GM19467 (cell line): ENCODE data around the gene MYL11.
A peak's percentile ranks its signal among the peaks of the same experiment; 100 is the strongest.

Source experiments
- ATAC-seq: cut with Tn5 transposase; IDR thresholded peaks from one replicate; pipeline ENCODE4 v1.9.1; 2021; ENCODE audit warnings: mild to moderate bottlenecking, moderate library complexity; ENCODE audit not compliant: unreplicated experiment

The MYL11 gene

DNA sequence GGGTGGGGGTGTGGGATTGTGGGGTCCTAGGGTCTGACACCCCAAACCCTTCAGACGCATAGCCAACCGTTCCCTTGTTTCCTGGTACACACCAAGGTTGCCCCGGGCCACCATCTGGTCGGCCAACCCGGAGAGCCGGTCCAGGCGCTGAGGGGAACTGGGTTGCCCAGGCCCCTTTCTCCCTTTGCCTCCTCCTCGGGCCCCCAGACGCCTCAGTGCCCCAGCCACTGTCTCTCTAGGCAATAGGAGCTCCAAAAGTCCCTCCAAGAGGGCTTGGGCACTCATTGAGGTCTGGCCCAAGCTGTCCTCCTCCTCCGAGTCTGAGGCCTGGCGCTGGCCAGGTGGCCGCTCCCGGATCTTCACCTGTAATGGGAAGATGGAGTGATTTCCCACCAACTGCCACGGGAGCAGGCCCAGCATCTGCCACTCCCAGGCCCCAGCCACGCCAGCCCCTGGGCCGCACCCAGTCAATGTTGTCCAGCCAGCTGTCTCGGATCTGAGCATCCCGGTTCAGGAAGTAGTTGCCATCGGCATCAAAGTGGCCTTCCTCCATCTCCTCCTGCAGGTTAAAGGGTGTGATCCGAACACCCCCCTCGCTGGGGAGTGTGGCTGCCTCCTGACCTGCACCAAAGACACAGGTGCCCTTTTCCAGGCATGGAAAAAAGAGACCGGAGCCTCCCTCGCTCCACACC, 21.0 kb upstream of the MYL11 start:
- no peak for ATAC-seq

DNA sequence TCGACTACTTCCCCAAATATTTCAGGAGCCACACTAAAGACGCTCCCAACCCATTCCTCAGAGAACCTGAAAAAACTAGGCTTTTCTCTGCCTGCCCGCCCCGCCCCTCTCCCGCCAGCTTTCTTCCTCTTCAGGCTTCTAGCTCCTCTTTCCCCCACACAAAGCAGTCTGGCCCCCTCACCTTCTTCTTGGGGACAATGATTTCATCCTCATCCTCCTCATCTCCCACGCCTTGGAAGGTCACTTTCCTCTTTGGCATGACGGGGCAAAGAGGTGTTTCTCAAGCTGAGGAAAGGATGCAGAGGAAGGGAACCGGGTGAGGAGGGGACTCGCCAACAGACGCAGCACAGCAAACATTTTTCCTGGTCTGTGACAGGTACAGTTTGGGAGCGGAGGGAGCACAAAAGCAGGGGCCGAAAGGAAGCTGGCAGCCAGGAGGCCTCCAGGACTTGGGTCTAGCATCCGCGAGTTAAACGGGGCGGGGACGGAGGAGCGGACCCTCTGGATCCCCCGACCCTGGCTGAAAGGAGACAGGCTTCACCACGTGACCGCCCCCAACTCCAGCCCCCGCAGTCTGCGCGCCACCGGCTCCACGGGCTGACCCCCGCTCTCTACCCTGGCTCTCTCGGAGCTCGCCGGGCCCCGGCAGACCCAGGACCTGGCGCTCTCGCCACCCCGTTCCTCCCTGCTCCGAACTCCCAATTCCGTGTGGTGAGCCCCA, 20.0 kb upstream of the MYL11 start:
- no peak for ATAC-seq

DNA sequence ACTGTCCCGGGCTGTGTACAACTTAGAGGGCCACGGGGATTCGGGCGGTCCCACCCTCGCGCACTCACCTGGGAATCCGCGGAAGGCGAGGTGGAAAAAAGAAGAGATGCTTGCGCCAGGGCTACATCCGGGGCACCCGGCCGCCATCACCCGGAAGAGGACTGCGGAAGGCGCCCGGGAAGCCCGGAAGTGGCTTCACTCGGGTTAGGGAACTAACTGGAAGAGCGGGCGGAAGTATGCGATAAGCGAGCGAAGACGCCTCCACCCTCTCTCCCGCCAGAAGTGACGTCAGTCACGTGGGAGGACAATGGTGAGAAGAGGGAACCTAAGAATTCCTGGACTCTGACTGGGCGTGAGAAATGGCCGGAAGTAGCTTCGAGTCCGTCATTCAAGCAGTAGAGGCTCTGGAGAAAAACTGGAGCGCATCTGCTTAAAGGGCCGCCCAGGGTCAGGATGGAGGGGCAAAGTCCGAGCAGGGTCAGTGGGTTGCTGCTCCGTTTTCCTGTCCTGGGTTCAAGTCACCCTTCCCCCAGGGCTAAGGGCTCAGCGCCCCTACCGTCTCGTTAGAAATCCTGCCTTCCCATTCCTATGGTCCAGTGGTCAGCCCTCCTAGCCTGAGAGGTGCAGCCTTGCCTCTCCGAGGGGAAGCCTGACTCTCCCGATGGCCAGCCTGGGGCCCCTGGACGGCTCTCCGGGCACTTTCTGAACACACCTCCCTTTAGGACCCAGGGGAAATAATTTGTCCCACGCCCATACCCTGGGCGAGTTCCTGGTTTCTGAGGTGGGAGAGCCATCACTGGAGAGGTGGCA, 19.3 kb upstream of the MYL11 start, which contains the start of gene CD2BP2:
TSS of gene CD2BP2 (minus strand) at position 165 of the 810 bp plus-strand sequence. CDS start 627 bp downstream, outside the sequence.
- ATAC-seq: peak; percentile 47

DNA sequence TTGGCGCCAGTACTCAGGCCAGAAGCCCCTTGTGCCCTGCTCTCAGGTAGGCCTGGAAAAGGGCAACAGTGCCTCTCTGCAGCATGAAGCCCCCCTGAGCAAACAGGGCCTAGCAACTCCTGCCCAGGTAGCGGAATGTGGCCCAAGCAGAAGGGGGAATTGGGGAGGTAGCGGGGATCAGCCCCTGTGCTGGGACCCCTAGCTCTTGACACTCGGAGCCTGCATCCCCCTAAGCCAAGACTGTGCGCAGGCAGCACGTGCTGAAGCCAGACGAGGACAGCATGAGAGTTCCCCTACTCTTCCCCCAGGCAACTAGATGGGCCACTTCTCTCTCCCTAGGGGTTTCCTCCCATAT, 18.7 kb upstream of the MYL11 start:
- ATAC-seq: no peak

DNA sequence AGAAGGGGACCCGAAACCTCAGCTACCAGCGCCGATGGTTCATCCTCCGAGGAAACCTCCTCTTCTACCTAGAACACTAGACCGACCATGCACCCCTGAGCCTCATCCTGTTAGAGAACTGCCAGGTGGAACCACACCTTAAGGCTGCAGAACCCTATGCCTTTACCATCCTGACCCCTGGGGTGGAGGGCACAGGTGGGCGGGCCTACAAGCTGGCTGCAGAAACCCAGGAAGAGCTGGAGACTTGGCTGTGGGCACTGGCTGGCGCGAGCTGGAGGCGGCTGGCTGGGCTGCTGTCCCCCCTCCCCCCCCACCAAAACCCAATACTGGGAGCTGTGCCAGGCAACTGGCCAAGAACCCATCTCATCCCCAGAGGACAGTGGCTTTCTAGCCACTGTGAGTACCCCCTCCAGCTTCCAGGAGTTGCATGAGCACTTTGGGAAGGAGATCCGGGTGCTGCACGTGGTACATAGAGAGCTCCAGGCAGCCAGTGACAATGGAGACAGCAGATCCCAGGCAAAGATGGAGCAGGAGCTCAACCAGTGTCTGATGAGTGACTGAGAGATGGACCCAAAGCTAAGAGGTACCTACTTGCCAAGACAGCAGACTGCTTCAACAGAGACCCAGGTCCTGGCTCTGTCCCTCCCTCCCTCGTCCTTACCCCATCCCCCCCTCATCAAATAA, 18.1 kb upstream of the MYL11 start:
- ATAC-seq: no peak

DNA sequence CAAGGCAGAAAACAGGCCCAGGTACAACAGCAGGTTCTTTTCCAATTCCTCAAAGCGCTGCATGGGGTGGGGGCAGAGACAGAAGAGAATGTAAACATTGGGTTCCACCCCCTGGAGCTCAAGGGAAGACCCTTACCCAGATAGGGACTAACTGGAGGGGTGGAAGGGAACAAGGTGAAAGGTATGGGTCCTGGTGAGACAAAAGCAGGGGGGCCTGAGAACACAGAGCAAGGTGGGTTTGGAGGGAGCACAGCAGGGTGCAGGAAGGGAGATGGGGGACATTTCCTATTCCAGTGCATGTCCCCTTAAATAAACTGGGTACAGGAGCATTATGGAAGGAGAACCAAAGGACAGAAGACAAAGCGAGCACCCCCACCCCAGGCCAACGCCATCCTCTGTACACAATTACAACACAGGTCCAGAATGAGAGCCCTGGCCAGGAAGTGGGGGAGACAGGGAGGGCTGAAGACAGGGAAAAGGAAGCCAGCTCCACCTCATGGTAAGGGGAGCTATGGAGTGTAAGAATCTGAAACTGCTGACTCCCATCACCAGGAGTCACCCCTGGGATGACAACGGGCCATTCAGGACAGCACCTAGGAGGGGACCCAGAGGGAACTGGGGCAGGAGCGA, 17.4 kb upstream of the MYL11 start:
- ATAC-seq: no peak

DNA sequence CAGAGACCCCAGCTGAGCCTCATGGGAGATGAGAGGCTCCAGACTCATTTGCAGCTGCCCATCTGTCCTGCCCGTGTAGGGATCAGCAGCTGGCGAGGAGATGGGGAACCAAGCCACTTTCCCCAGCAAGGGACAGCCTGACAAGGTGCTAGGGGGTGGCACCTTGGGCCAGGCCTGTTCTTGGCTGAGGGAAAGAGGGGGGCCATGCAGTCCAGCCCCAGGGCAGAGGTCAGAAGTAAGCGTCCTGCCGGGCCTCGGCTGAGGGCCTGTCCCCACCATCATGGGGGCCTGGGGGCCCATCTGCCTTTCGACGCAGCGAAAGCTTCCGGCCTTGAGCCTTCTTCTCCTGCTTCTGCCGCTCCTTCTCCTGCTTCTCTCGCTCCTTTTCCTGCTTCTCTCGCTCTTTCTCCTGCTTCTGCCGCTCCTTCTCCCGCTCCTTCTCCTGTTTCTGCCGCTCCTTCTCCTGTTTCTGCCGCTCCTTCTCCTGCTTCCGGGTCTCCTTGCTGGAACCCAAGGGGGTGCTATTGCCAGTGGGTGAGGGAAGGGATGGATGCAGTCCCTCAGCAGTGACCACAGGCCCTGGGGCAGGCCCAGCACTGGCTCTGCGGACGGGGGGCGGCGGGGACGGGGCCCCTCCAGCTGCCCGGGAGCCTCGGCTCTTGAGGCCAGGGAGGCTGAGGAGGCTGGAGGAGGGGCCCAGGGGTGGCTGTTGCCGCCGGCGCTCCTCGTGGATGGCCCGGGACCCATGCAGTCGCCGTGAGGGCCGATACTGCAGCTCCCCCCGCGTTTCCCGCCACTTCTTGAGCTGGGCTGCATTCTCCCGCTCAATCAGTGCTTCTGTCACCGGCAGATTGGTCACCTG, 16.7 kb upstream of the MYL11 start:
- ATAC-seq: no peak

DNA sequence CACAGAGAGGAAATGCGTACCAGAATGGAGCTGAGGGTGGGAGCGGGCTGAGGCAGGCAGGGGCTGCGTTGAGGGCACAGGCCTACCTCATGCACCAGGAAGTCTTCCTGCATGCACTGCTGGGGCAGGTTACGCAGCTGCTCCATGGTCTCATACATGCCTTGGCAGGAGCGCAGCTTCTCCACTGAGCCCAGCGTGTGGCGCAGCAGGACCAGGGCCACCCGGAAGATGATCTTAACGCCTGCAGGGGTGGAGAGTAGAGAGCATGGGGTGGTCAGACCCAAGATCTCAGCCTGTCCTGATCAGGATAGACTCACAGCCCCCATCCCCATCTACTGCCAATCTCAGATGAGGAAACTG, 16.0 kb upstream of the MYL11 start:
- no peak for ATAC-seq

DNA sequence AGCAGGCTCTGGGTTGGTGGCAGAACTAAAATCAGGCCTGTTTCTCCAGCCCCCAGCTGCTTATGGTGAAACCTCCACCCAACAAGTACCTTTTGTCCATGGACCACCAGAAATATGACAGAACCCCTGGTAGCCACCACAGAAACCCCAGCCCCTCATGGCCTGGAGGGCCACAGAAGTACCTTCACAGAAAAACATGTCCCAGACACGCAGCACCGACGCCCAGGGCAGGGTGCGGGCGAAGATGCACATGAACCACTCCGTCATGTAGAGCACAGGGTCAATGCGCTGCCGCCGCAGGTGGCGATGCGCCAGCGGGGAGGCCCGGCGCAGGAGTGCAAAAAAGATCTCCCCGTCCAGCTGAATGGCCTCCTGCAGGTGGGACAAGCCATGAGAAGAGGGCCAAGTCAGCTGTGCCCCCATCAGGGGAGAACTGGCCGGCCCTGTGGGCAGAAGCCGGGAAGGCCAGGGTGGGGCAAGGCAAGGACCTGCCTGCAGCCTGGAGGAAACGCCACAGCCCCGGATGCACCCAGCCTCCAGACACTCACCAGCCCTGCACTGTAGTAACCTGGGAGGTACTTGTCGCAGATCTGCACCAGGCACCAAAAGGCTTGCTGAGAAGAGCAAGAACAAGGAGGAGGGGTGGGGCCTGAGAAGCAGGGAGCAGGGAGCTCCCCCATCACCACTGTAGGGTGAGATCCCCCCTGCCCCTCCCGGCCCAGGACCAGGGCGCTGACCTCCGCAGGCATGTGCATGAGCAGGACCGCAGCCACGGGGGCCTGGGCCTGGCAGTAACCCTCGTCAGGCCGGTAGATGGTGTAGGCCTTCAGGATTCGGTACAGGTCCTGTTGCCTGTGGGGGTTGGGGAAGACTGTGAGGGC, 15.4 kb upstream of the MYL11 start:
- no peak for ATAC-seq

DNA sequence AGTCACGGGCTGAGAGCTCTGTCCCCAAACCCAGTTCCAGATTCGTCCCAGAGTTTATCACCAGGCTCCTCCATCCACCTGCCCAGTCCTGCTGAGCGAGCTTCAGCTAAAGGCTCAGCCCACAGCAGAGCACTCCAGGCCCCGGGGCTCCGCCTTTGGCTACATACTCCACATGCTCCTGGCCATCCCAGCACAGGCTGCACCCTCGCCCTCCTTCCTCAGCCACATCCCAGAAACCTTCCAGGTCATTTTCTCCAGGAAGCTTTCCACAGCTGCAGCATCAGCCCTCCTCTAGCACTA, 14.8 kb upstream of the MYL11 start:
- ATAC-seq: no peak

DNA sequence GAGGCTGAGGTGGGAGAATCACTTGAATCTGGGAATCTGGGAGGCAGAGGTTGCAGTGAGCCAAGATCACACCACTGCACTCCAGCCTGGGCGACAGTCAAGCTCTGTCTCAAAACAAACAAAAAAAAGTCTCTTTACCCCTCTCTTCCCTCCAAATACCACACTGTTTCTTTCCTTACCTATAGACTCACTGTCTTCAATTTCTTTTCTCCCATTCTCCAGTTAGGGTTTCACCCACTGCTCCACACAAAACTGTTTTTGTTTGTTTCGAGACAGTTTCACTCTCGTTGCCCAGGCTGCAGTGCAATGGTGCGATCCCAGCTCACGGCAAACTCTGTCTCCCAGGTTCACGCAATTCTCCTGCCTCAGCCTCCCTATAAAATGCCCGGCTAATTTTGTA, 13.4 kb upstream of the MYL11 start:
- no peak for ATAC-seq

DNA sequence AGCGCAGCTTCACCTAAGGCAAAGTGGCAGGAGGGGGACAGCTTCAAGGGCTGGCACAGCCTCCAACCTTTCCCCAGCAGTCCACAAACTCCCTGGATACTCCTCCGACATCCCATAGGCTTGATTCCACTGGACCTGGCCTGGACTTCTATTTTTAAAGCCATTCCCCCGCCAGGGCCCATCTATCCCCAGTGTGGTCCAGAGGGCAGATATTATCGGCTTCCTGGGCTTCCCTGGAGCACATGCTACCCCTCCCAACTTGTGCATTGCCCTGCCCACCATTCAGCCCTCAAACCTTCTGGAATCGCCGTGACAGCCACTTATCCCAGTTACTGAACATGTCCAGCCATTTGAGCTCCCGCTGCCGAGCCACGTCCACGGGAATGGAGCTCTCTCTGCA, 9.4 kb upstream of the MYL11 start:
- ATAC-seq: no peak

DNA sequence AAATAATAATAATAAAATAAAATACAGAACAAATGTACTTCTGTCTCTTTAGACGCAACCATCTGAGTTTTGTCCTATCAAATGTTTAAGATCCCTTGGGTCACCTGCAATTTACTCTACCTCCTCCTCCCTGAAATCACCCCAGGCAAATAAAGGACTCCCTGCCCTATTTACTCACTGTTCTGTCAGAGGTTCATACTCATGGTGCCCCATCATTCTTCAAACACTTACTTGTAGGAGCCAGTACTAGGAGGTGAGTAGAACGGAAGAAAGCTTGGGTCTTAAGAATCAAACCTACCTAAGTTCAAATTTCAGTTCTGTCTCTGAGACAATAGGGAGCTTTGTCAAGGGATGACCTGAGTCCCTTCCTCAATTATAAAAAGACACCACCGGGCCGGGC, 8.1 kb upstream of the MYL11 start:
- no peak for ATAC-seq

DNA sequence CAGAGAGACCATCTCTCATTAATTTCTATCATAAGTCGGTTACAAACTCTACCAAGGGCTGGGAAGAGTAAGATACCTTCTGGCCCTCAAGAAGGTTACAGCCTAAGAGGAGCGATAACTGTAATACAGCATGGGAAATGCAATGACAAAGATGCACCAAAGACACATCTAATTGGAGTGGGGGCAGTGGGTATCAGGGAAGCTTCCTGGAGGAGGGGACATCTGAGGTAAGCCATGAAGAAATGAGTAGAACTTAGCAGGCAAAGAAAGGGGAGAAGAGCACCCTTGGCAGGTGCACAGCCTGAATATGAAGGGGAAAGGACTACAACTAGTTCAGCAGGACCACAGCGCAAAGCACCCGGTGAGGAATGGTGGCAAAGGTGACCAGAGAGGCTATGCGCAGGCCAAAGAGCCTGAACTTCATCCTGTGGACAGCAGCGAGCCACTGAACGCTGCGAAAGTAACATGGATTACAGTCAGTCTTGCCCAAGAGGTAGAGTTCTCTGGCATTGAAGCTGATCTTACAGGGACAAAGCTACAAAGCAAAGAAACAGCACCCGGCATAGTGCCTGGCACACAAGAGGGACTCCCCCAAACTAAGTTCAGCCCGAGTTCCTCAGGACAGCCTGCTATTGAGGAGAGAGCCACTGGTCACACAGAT, 7.1 kb upstream of the MYL11 start:
- ATAC-seq: no peak

DNA sequence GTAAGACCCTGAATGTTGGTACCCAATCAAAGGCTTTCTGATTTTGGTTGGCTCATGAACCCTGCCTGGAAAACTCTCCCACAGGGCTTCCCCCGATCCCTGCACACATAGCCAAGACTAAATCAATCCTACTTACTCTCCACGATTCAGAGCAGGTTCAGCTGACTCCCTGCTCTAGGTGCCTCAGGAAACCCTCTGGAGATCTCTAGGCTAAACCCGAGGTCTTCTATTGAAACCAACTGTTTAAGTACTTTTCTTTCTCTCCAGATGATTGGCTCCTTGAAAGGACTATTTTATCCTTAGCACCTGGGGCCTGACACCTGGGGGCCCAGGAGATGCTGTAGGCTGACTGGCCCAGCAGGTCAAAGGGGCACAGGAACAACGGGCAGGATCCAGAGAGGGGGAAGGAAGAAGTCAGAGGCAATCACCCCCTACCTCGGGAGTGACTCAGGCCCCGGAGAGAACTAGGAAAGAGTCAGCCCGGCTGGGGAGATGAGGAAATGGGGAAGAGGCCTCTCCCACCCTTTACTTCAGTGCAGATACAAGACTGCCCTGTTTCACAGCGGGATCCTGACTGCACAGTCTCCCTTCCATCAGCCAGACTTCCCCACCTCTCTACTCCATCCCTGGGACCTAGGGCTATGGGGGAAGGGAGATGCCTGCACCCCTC, 6.3 kb upstream of the MYL11 start:
- no peak for ATAC-seq

DNA sequence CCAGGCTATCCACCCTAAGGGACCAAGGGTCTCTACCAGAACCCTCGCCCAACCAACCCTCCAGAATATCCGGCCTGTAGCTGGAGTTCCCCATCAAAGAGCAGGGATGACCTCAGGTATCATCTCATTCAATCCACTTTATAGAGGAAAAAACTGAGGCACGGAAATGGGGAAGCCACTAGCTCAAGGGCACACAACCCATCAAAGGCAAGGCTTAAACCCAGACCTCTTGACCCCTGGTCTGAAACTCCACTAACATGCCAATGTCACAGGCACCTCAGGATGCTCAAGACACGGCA, 5.9 kb upstream of the MYL11 start:
- ATAC-seq: no peak

DNA sequence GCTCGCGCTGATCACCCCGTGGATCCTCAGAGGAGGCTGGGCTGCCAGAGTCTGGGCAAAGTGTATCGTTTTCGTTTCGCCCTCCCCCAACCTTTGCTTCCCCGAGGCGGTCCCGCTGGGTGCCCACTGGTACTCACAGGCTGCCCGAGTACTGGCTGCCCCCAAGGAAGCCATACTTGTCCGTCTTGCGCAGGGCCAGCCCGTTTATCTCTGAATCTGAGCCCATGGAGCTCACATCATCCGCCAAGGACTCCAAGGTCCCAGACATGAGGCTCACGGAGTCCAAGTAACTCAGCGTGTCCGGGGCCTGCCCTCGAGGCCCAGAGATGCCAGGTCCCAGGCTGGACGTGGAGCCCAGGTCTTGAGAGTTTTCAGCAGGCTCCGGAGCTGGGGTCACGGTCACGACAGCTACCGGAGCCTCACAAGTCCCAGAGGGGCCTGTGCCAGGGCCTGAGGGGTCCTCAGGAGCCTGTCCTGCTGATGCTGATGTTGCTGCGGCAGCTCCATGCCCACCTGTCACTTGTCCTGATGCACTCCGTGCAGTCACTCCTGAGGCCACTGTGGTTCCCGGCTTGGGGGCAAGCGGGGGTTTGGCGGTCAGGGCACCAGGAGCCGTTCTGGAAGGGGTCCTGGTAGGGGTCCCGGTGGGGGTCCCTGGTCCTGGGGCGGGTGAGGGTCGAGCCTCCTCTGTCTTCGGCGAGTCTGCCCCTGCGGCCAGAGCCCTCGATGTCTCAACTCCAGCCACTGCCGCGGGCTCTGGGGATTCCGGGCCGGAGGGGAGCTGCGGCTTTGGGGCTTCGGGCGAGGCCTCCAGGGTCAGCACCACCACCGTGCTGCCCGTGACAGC, 5.3 kb upstream of the MYL11 start:
- ATAC-seq: no peak
